PC-3 (cell line): ENCODE data around the gene ACOT11. TPM values are rescaled to one million over a fixed set of nuclear protein-coding genes. Genes with fewer than 3 reads are reported as not detected.

ENCODE experiments used
- ATAC-seq: fragments of 200-7000 bp; cut with Tn5 transposase; 2 replicates; pipeline ENCODE4 v1.9.1; 2020; ENCODE audit warnings: mild to moderate bottlenecking, moderate library complexity
- BruUV-seq: library from RNA; stranded (reverse); fragments of 400-500 nt; replicated peaks from 2 replicates; lab custom pipeline; 2021; lab: Mats Ljungman, UMichigan
- CTCF ChIA-PET: fragments of 300-600 bp; sonication (Branson Sonifier 250); formaldehyde crosslinking; loops from one replicate; lab custom pipeline; 2022; ENCODE audit warnings: antibody characterized with exemption; lab: Charles Lee
- POLR2A ChIA-PET: fragments of 300-600 bp; sonication (Branson Sonifier 250); formaldehyde crosslinking; loops from one replicate; lab custom pipeline; 2022; ENCODE audit warnings: antibody characterized with exemption; ENCODE audit not compliant: unreplicated experiment; lab: Charles Lee
- DNase-seq: peaks from one replicate; pipeline ENCODE4 v3.0.0-alpha.2; 2015
- H2AFZ ChIP-seq: fragments of 300-600 bp; sonication (generic); 2 replicates; pipeline ENCODE4 v1.6.0; 2016; ENCODE audit warnings: antibody characterized with exemption, low read length
- H3F3A ChIP-seq: fragments of 300-600 bp; sonication (generic); one replicate; pipeline ENCODE4 v1.6.0; 2017; ENCODE audit warnings: antibody characterized with exemption, low read length, control low read depth, mild to moderate bottlenecking; ENCODE audit not compliant: unreplicated experiment
- H3K27ac ChIP-seq: fragments of 300-600 bp; sonication (generic); 2 replicates; pipeline ENCODE4 v1.5.1; 2016; ENCODE audit warnings: mild to moderate bottlenecking, low read length
- H3K27me3 ChIP-seq: fragments of 300-600 bp; sonication (generic); 2 replicates; pipeline ENCODE4 v1.6.1; 2016; ENCODE audit warnings: low read length, mixed read lengths
- H3K36me3 ChIP-seq: fragments of 300-600 bp; sonication (generic); 2 replicates; pipeline ENCODE4 v1.6.1; 2016; ENCODE audit warnings: low read depth, mixed run types, low read length, mixed read lengths
- H3K4me1 ChIP-seq: fragments of 300-600 bp; sonication (generic); 2 replicates; pipeline ENCODE4 v1.5.1; 2016; ENCODE audit warnings: low read length; ENCODE audit not compliant: insufficient read depth
- H3K4me2 ChIP-seq: fragments of 300-600 bp; sonication (generic); 2 replicates; pipeline ENCODE4 v1.6.0; 2016; ENCODE audit warnings: low read length
- H3K4me3 ChIP-seq: fragments of 300-600 bp; sonication (generic); 2 replicates; pipeline ENCODE4 v1.5.1; 2016; ENCODE audit warnings: mild to moderate bottlenecking, low read length, mixed read lengths
- H3K79me2 ChIP-seq: fragments of 300-600 bp; sonication (generic); 2 replicates; pipeline ENCODE4 v1.6.1; 2017; ENCODE audit warnings: low read length, mixed read lengths
- H3K9ac ChIP-seq: fragments of 300-600 bp; sonication (generic); 2 replicates; pipeline ENCODE4 v1.6.0; 2016; ENCODE audit warnings: mild to moderate bottlenecking, low read length
- H3K9me2 ChIP-seq: fragments of 300-600 bp; sonication (generic); replicated peaks from 2 replicates; pipeline ENCODE4 v1.6.1; 2016; ENCODE audit warnings: mixed run types, low read length, mixed read lengths
- H3K9me3 ChIP-seq: fragments of 300-600 bp; sonication (generic); 2 replicates; pipeline ENCODE4 v1.6.1; 2016; ENCODE audit warnings: low read length, mixed read lengths
- H4K20me1 ChIP-seq: fragments of 300-600 bp; sonication (generic); 2 replicates; pipeline ENCODE4 v1.6.1; 2016; ENCODE audit warnings: low read length, mixed read lengths
- CTCF ChIP-seq: fragments of 300-600 bp; sonication (generic); conservative IDR thresholded peaks from 2 replicates; pipeline ENCODE4 v1.5.1; 2017; ENCODE audit warnings: antibody characterized with exemption, low read depth, mild to moderate bottlenecking, low read length
- EZH2 ChIP-seq: fragments of 300-600 bp; sonication (generic); IDR thresholded peaks from one replicate; pipeline ENCODE4 v1.6.1; 2017; ENCODE audit warnings: antibody characterized with exemption, mild to moderate bottlenecking, low read length; ENCODE audit not compliant: unreplicated experiment
- EZH2phosphoT487 ChIP-seq: fragments of 300-600 bp; sonication (generic); IDR thresholded peaks from 2 replicates; pipeline ENCODE4 v1.6.1; 2018; ENCODE audit warnings: mild to moderate bottlenecking, antibody characterized with exemption, low read length, borderline replicate concordance
- intact Hi-C: fragments of 100-400 bp; cut with micrococcal nuclease; formaldehyde crosslinking; loops from 2 replicates; pipeline ENCODE4 v1.9.0; 2023
- total RNA-seq: library from RNA; depleted of rRNA; stranded (reverse); fragments of >200 nt; gene quantifications from 2 replicates; pipeline ENCODE4 v1.2.3, GENCODE V29; 2014

ACOT11 gene
- total RNA-seq, 1 experiment from 2014 or later, result 5.0 TPM

- no peak overlapping the region for H3K9ac ChIP-seq
- DNase-seq (no peak), ATAC-seq (peak; percentile 48; the same call in 1 of the 2 replicates)
- H3K27ac ChIP-seq, result no peak overlapping the region
- no peaks in the 10 kb centered on the region for H3K9me3 ChIP-seq
- H3K9me2 ChIP-seq, result no peaks in the 10 kb centered on the region
- H3K36me3 ChIP-seq, result no peaks in the 10 kb centered on the region
- ChIA-PET CTCF (no interaction called here), POLR2A (interaction anchor here (0.6 kb wide), 1 partner anchor 18 kb away, joined by 9 read pairs; no protein-coding TSS in a partner anchor)
- intact Hi-C loops, result no loop called here
- H3K4me3 ChIP-seq, result no peak overlapping the region
- no peaks in the 10 kb centered on the region for H3F3A ChIP-seq
- no peaks in the 10 kb centered on the region for H3K79me2 ChIP-seq
- H3K27me3 ChIP-seq, result no peaks in the 10 kb centered on the region
- peaks cover 5% of the 10 kb centered on the region for H3K4me1 ChIP-seq
- no peak overlapping the region for H3K4me2 ChIP-seq
- BruUV-seq, result no TSS peak
- H2AFZ ChIP-seq, result no peak overlapping the region
- TF ChIP-seq CTCF, result no peak
- no peak for TF ChIP-seq EZH2
- no peaks in the 10 kb centered on the region for H4K20me1 ChIP-seq
Measured at GRCh38 chr1:54571803-54572541, 23.9 kb downstream of the ACOT11 start.

GRCh38 chr1:54572542-54572850, 24.5 kb downstream of the ACOT11 start:
- ATAC-seq (no peak), DNase-seq (no peak)
- Histone ChIP-seq H3K9me2 (no peaks in the 10 kb centered on the region), H3K27ac (no peak overlapping the region), H2AFZ (no peak overlapping the region), H3K4me3 (no peak overlapping the region), H3K9me3 (no peaks in the 10 kb centered on the region), H3F3A (no peaks in the 10 kb centered on the region), H4K20me1 (no peaks in the 10 kb centered on the region), H3K4me2 (no peak overlapping the region), H3K36me3 (no peaks in the 10 kb centered on the region), H3K9ac (no peak overlapping the region), H3K27me3 (no peaks in the 10 kb centered on the region), H3K4me1 (peaks cover 4% of the 10 kb centered on the region; the same call in 1 of the 2 replicates), H3K79me2 (no peaks in the 10 kb centered on the region)
- BruUV-seq, result no TSS peak
- CTCF ChIA-PET, result no interaction called here
- intact Hi-C loops, result no loop called here
- no peak for TF ChIP-seq CTCF
- POLR2A ChIA-PET, result no interaction called here

GRCh38 chr1:54574158-54574778, 26.2 kb downstream of the ACOT11 start:
- ATAC-seq (no peak), DNase-seq (no peak)
- Histone ChIP-seq H3K79me2 (no peaks in the 10 kb centered on the region), H3K36me3 (no peaks in the 10 kb centered on the region), H3K9me2 (no peaks in the 10 kb centered on the region), H4K20me1 (no peaks in the 10 kb centered on the region), H3K4me1 (peaks cover 2% of the 10 kb centered on the region; the same call in 1 of the 2 replicates), H3K4me2 (no peak overlapping the region), H3K27ac (no peak overlapping the region), H2AFZ (no peak overlapping the region), H3K27me3 (no peaks in the 10 kb centered on the region), H3F3A (no peaks in the 10 kb centered on the region), H3K4me3 (no peak overlapping the region), H3K9me3 (no peaks in the 10 kb centered on the region), H3K9ac (no peak overlapping the region)
- CTCF ChIA-PET, result no interaction called here
- intact Hi-C loops, result no loop called here
- TF ChIP-seq CTCF (no peak), EZH2phosphoT487 (no peak), EZH2 (no peak)
- POLR2A ChIA-PET, result no interaction called here
- BruUV-seq, result no TSS peak
